ELR (cell line): Measurements from ENCODE around the gene ATP5F1E.

Source experiments
- DNase-seq: peaks from one replicate; pipeline ENCODE4 v3.0.0-alpha.2; 2015; ENCODE audit warnings: low read depth

Gene ATP5F1E

DNA sequence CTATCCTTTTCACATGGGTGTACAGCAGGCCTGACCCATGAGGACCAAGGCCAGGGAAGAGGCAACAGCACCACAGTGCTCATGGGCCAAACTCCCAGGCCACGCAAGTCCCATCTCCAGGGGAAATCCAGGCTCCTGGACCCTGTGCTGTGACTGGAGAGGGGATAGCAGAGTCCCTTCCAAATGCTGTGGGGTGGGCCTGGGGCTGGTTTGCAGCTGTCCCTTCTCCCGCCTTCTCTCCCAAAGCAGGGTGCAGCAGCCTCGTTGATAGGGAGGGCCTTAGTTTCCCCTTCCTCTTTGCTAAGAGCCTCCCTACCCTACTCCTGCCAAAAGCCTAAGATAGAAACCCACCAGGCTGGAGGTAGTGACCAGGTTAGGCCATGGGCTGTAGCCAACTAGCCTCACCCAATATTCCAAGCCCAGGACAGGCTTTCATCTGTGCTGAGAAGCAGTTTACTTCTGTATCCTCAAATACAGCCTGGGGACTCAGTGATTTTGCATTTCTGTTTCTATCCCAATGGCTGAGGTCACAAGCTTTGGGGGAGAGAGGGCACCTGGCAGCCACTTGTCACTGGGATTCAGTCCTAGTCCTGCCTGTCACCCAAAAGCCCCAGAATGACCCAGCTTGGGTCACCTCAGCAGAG is 26.5 kb downstream of the ATP5F1E start:
- DNase-seq, result no peak

DNA sequence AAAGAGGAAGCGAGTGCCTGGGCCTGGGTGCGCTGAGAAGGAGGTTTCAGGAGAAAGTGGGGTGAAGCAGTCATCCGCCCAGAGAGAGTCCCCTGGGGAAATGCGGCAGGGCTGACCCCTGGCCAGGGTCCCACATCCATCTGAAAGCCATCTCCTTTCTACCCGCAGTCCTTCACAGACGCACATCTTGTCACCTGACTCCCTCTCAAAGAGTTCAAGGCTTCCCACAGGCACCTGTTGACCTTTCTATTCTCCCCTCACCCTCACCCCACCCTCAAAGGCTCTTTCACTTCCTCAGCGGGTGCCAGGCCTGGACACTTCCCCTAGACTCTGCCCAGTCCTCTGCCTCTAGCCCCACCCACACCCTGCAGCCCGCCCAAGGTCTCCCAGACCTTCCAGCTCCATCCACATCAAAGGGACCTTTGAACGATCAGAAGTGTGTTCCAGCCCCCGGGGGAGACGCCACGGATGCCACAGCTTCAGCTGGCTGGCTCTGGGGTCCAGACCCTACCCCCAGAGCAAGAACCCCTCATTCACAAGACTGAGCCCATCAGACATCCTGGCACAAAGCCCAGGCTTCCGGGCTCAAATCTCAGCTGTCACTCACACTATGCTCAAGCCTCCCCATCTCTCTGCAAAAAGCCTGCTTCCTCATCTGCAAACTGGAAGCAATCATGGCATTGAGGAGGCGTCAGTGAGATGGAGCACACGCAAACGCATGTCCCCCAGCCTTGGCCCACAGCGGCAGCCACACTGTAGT is 27.2 kb downstream of the ATP5F1E start:
- DNase-seq, result no peak

DNA sequence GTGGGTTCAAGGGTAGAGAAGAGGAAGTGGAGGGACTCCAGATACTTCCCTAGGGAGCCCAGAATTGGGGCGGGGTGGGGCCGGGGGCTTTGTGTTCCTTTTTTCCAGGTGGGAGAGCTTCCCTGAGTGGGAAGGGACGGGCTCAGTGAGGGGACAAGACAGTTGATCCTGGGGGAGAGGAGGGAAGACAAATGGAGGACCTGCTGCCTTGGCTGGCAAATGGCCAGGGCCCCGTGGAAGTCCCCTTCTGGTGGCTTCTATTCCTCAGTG is 27.7 kb downstream of the ATP5F1E start:
- DNase-seq, result no peak

DNA sequence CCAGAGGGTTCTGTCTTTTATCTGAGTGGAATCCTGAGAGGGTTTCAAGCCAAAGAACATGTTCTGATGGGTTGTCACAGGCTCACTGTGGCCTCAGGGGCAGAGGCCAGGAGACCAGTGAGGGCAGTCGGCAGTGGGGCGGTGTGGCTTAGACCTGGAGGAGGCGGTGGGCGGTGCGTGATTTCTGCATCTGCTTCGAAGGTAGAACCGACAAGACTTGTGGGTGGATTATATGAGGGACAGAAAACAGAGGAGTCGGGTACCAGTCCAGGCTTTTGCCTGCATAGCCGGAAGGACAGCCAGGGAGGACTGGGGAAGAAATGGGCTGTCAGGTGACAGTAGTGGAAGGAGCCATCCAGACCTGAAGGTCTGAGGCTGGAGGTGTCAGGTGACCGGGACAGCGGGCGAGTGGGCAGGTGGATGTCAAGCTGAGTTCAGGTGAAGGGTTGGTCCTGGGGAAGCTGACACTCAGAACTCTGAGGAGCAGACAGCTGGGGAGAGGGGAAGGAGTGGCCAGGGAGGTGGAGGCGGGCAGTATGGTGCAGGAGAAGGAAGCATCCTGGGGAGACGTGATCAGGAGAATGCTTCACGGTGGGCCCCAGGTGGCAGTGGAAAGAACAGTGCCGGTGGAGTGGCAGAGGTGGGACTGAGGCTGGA is 28.2 kb downstream of the ATP5F1E start:
- DNase-seq, result no peak

DNA sequence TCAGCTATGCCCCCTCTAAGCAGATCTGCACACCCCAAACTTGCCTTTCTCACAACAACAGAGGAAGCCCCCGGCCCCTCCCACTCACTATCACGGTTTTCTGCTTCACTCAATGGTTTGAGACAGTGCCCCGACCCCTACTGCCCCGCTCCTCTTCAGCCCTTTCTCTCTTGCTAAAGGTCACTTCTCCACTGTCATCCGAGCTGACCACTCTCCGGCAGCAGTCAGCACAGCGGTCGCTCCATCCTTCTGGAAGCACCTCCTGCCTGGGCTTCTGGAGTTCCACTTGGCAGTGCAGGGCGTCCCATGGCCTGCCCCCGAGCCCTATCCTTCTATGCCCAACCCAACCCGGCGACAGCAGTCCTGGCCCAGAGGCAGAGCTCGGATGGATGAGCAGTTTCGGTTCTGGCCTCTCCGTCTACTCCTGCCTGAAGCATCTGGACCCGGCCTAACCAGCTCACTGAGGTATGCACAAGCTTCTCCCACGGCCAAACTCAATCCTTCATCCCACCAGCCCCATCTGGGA is 29.2 kb downstream of the ATP5F1E start:
- DNase-seq, result no peak

DNA sequence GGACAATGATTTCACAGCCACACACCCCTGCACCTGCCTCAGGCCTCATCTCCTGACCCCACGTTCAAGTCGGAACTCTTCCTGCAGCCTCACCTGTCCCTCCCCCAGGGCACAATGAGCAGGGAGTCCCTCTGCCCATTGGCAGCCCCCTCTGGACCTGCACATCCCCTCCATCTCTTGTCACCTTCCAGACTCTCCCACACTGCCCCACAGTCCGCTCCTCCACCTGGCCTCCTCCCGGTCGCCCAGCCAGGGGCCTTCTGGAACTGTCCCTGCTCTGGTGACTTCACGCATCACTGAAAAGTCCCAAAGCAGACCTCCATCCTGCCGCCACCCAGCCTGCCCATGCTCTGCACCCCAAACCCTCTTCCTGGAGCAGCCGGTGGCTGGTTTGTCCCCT is 29.7 kb downstream of the ATP5F1E start:
- no peak for DNase-seq

DNA sequence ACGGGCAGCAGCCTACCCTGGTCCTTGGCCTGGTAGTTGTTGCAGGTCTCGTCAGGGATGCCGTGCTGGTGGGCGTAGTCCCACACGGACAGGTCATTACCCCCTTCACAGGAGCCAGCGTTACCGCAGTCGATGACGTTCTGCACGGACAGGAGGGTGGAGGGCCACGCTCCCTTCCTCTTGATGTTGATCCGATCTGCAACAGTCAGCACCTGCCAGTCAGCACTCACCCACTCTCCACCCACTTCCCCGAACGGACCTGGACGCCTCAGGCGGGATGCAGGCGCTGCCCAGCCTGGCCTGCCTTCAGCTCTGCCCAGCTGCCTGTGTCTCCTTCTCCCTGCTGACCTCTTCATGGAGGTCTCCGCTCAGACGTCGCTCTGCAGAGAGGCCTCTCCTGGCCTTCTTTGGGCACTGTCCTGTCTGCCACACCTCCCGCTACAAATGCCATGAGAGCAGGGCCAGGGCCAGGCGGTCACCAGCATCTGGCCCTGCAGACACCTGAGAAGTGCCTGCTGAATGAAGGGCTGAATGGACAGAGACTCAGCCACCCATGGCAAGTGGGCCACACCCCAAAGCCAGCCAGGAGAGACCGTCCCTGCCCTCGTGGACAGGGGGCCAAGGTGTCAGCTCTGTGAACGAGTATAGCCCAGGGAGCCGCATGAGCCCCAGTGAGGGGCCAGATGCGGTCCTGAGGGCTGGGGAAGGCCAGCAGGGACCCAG is 30.5 kb downstream of the ATP5F1E start:
- no peak for DNase-seq

DNA sequence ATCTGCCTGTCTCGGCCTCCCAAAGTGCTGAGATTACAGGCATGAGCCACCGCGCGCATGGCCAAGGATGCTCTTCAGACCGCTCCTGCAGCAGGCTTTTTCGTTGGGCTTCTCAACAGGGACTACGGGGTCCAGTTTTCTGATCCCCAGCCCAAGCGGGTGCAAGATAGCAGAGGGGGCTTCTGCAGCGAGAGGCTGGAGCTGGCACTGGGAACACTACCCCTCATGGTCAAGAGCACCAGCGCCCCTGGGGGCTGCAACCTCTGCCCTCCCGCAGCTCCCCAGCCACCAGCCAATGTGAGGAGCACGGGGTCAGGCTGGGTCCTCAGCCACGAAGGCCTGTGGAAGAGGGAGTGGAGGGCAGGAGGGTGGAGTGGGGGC is 31.1 kb downstream of the ATP5F1E start:
- DNase-seq, result no peak

DNA sequence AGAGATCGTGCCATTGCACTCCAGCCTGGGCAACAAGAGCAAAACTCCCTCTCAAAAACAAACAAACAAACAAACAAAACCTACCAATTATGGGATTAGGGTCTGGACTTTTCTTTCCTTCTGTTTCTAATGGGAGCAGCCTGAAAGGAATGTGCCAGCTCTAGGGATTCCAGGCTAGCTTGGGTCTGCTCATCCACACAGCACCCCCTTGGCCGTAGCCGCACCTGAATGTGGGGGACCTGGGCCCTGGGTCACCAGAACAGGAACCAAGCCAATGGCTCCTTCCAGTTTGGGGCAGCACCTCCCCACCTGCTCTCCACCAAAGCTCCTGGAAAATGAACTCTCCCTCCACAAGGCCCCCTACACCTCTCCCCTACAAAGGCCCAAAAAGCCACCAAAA is 31.8 kb downstream of the ATP5F1E start:
- DNase-seq, result no peak

DNA sequence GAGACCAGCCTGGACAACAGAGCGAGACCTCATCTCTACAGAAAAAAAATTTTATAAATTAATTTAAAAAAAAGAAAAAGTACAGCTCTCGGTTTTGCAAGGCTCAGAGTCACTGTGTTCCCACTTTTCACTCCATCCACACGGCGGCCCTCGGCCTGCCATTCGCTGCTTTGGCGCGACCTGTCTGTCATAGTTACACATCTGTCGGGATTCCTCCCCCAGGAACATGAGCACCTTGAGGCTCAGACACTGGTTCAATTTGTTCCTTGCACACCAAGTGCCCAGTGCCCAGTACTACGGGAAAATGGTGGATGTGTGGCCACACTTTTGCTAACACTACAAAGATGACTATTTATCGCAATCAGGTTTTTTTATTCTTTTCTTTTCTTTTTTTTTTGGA is 33.5 kb downstream of the ATP5F1E start:
- no peak for DNase-seq

DNA sequence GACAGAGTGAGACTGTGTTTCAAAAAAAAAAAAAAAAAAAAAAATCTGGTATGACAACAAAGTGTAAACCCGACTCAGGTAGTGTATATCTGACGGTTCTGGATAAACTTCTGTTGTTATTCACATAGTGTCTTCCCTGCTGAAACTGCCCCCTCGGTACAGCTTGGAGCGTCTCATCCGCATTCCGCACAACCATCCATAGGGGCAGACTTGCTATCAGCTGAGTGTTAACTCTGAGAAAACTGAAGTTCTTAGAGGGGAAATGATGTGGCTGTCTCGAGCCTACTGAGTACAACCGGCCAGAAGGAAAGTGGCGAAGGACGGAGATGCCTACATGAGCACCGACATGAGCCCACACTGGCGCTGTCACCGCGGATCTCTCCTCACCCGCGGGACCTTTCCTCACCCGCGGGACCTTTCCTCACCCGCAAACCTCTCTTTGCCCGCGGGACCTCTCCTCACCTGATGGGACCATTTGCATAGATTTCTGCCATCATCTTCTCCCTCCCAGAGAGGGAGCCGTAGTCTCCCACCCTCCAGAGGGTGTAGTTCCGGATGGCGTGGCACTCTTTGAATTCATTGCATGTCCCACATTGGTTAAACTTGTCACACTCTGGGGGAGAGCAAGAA is 34.9 kb downstream of the ATP5F1E start:
- no peak for DNase-seq

DNA sequence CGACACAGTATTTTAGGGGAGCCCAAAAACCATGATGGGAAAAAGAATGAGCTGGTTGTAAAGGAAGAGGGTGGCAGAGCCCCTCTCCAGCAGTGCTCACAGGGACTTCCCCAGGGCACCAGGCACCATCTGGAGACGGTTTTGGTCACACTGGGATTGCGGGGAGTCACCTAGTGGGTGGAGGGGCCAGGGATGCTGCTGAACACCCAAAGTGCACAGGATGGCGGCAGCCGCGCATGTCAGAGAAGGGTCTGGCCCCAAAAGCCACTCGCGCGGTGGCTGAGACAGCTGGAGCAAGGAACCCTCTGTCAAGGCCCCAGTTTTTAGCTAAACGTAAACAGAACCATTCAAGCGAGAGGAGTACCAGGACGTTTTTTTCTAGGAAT is 35.9 kb downstream of the ATP5F1E start:
- DNase-seq, result no peak

DNA sequence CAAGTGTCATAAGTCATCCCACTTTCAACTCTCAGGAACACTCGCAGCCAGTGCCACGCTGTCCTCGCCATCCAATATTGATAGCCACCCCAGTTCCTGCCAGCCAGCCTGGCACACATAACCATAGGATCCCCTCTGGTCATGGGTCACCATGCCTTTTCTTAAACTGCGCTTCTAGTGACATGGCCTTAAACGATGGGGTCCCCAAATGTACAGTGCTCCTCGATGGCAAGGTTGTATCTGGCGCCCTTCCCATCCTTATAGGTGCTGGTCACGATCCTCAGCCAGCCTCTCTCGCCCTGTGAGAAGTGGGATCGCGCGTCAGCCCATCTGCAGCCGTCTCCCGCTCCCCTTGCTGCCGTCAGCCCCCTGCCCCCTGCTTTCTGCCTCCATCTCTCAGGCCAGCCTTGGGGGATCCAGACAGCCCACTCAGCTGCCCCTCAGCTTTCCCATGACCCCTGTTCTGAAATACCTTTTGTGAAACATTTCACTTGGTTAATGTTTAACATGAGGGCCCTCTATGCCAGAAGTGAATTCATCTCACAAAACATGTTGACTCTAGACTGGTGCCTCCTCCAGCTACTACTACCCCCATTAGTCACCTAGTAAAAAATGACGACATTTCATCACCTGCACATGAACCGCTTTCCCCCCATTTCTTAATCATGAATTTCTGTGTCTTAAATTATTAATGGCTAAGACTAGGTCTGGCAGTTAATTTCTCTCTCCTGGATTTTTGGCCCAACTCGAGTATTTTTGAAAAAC is 36.5 kb downstream of the ATP5F1E start:
- no peak for DNase-seq

DNA sequence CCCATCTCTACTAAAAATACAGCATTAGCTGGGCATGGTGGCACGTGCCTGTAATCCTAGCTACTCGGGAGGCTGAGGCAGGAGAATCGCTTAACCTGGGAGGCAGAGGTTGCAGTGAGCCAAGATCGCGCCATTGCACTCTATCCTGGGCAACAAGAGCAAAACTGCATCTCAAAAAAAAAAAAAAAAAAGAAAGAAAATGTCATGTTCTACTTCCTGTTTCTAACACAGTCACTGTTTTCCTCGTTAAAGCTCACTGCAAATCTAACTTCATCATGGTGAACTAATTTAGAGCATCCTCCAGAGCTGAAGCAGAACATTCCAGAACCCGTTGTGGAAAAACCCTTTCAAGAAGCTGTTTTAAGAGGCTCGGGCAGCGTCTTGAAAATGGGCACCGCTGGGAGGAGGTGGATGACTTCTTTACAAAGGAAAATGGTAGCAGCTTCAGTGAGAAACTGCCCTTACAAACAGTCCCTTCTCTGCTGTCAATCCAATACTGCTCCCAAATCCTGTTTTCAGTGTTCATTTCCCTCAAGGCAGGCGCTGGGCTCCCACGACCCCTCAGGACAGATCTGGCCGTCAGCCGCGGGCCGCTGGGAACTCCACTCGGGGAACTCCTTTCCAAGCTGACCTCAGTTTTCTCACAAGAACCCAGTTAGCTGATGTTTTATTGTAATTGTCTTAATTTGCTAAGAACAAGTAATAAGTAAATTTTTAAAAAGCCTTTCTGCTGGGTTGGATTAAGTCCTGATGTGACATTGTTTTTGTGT is 37.6 kb downstream of the ATP5F1E start:
- DNase-seq, result no peak

DNA sequence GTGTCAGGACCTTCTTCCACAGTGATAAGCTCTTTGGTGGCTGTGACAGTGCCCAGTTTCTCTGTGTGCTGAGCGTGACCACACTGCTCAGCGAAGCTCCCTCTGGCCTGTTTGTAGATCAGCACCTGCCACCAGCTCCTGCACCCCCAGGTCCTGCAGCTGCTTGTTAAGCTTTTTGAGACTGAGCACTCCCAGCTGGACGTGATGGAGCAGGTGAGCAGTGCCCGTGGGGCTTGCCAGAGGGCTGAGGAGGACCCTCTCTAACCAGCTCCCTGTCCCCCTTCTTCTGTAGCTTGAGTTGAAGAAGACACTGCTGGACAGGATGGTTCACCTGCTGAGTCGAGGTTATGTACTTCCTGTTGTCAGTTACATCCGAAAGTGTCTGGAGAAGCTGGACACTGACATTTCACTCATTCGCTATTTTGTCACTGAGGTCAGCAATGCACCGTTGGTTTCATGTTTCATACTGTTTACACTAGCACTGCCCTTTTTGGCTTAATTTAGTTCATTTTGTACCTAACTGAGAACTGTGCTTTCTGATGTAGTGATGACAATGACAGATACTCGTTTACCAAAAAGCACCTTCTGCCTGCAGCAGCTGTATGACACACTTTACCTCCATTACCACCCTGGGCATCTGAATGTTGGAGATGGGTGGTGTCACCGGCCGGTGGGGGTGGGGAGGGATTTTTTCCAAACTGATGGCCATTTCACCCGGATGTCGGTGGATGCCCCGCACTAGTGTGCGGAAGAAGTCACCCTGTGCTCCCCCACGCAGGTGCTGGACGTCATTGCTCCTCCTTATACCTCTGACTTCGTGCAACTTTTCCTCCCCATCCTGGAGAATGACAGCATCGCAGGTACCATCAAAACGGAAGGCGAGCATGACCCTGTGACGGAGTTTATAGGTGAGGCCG is 38.5 kb downstream of the ATP5F1E start:
- no peak for DNase-seq

DNA sequence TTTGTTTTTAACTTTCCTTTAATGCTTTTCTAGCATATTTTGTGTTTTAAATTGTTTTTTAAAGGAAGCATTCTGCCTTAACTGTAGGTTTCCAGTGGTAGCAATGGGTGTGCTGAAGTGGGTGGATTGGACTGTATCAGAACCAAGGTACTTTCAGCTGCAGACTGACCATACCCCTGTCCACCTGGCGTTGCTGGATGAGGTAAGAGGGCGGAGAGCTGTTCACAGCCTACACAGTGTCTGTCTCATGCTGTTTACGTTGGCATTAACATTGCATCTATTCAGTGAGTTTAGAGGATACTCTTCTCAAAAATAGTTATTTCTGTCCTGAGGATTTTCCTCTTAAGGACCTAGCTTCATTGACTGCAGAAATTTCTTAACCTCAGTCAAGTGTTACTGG is 39.2 kb downstream of the ATP5F1E start:
- DNase-seq, result no peak

DNA sequence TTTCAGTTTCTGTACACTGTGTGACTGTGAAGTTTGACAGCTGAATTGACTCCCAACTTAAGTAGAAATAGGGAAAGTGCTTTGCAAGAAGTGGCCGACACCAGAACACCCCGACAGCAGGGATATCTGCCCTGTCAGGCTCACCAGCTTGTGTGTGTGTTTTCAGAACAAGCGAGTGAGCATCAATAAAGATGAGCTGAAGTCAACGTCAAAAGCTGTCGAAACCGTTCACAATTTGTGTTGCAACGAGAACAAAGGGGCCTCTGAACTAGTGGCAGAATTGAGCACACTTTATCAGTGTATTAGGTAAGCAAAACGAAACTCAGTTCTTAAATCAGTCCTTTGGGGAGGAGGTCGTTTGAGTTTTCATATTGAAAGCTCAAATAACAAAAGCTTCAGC is 40.4 kb downstream of the ATP5F1E start:
- DNase-seq, result no peak

DNA sequence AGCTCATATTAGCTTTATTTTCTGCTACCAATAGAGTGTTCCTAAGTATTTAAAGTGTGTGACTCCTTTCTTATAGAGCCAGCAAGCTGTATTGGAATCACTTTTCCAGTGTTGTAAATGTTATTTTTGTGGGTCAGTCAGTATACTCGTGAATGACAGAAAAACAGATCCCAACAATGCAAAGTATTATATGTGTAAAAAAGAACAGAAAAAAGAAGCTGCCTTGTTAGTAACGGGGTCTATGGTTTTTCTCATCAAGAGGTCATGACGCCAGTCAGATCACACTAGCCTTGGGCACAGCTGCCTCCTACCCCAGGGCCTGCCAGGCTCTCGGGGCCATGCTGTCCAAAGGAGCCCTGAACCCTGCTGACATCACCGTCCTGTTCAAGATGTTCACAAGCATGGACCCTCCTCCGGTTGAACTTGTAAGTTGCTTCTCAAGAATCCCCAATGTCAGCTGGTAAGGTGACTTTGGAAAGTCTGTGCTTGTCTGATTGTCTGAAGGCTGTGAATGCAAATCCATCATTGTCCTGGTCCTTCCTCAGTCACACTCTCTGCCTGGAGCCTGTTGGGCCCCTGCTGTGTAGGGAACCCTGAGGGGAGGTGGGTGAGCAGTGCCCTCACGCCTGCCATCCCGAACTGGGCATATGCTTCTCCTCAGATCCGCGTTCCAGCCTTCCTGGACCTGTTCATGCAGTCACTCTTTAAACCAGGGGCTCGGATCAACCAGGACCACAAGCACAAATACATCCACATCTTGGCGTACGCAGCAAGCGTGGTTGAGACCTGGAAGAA is 41.3 kb downstream of the ATP5F1E start:
- no peak for DNase-seq

DNA sequence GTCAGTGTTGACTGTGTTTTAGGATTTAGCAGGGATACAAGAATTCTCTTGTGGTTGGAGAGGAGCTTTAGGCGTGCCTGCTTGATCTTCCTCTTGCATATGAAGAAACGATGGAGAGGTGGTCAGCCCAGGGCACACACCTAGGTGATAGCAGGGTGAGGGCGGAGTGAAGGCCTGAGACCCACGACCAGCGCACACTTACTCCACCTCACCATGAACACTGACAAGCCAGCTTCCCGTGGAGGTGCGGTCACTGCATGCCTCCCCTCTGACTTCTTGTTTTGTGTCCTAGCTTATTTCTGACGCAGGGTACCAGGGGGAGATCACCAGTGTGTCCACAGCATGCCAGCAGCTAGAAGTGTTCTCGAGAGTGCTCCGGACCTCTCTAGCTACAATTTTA is 42.9 kb downstream of the ATP5F1E start:
- DNase-seq, result no peak
